H9 (cell line): ENCODE results near the gene CCDC86. TPM values are rescaled to one million over a fixed set of nuclear protein-coding genes. Genes with fewer than 3 reads are reported as not detected.
A peak's percentile ranks its signal among the peaks of the same experiment; 100 is the strongest.

ENCODE experiments used
- DNase-seq: peaks from one replicate; pipeline ENCODE4 v3.0.0-alpha.2; 2017
- H2AFZ ChIP-seq: one replicate; pipeline ENCODE4 v1.6.1; 2013; ENCODE audit warnings: mild to moderate bottlenecking, low read length, control low read depth, moderate library complexity
- H2AK5ac ChIP-seq: 2 replicates; pipeline ENCODE4 v1.6.1; 2013; ENCODE audit warnings: low read length, control low read depth, mixed read lengths; ENCODE audit not compliant: insufficient read length
- H2BK120ac ChIP-seq: one replicate; pipeline ENCODE4 v1.6.1; 2013; ENCODE audit warnings: low read depth, mild to moderate bottlenecking, low read length, control low read depth, inconsistent platforms; ENCODE audit not compliant: poor library complexity, severe bottlenecking
- H2BK12ac ChIP-seq: 2 replicates; pipeline ENCODE4 v1.6.1; 2013; ENCODE audit warnings: low read length, control low read depth, mixed read lengths, low read depth; ENCODE audit not compliant: insufficient read length
- H2BK15ac ChIP-seq: 2 replicates; pipeline ENCODE4 v1.6.1; 2013; ENCODE audit warnings: low read depth, low read length, control low read depth
- H2BK20ac ChIP-seq: one replicate; pipeline ENCODE4 v1.6.1; 2013; ENCODE audit warnings: low read depth, mild to moderate bottlenecking, low read length, control low read depth, inconsistent platforms; ENCODE audit not compliant: poor library complexity, severe bottlenecking
- H2BK5ac ChIP-seq: 2 replicates; pipeline ENCODE4 v1.6.1; 2013; ENCODE audit warnings: low read length, control low read depth, mixed read lengths; ENCODE audit not compliant: insufficient read length
- H3K14ac ChIP-seq: 2 replicates; pipeline ENCODE4 v1.6.1; 2013; ENCODE audit warnings: low read length, control low read depth; ENCODE audit not compliant: insufficient read depth
- H3K18ac ChIP-seq: 2 replicates; pipeline ENCODE4 v1.6.1; 2013; ENCODE audit warnings: low read depth, mild to moderate bottlenecking, mixed read lengths, low read length, control low read depth; ENCODE audit not compliant: insufficient read length
- H3K23ac ChIP-seq: 2 replicates; pipeline ENCODE4 v1.6.1; 2013; ENCODE audit warnings: low read length, control low read depth, mixed read lengths, low read depth; ENCODE audit not compliant: insufficient read length
- H3K23me2 ChIP-seq: 2 replicates; pipeline ENCODE4 v1.6.1; 2013; ENCODE audit warnings: low read depth, mild to moderate bottlenecking, mixed read lengths, low read length, control low read depth; ENCODE audit not compliant: insufficient read length, poor library complexity, severe bottlenecking
- H3K27ac ChIP-seq: 2 replicates; pipeline ENCODE4 v1.5.1; 2013; ENCODE audit warnings: low read length, control low read depth, mixed read lengths, low read depth; ENCODE audit not compliant: insufficient read length
- H3K27me3 ChIP-seq: 2 replicates; pipeline ENCODE4 v1.6.1; 2013; ENCODE audit warnings: low read length, control low read depth, inconsistent platforms; ENCODE audit not compliant: insufficient read depth
- H3K4ac ChIP-seq: 2 replicates; pipeline ENCODE4 v1.6.1; 2013; ENCODE audit warnings: low read depth, mild to moderate bottlenecking, control low read depth, inconsistent platforms, low read length, moderate library complexity
- H3K4me1 ChIP-seq: 2 replicates; pipeline ENCODE4 v1.6.1; 2013; ENCODE audit warnings: low read length, control low read depth, inconsistent platforms; ENCODE audit not compliant: insufficient read depth
- H3K4me2 ChIP-seq: 2 replicates; pipeline ENCODE4 v1.6.1; 2013; ENCODE audit warnings: low read length, control low read depth, mixed read lengths; ENCODE audit not compliant: insufficient read length, insufficient read depth
- H3K56ac ChIP-seq: 2 replicates; pipeline ENCODE4 v1.6.1; 2013; ENCODE audit warnings: low read depth, mild to moderate bottlenecking, mixed read lengths, low read length, control low read depth; ENCODE audit not compliant: insufficient read length
- H3K79me1 ChIP-seq: 2 replicates; pipeline ENCODE4 v1.6.1; 2013; ENCODE audit warnings: low read depth, mild to moderate bottlenecking, moderate library complexity, low read length, control low read depth, inconsistent platforms; ENCODE audit not compliant: insufficient read depth, poor library complexity, severe bottlenecking
- H3K79me2 ChIP-seq: 2 replicates; pipeline ENCODE4 v1.6.1; 2013; ENCODE audit warnings: low read length, control low read depth, inconsistent platforms; ENCODE audit not compliant: insufficient read depth
- H3K9ac ChIP-seq: 2 replicates; pipeline ENCODE4 v1.6.1; 2013; ENCODE audit warnings: low read length, control low read depth, mixed read lengths; ENCODE audit not compliant: insufficient read length; ENCODE audit errors: extremely low read depth
- H3K9me3 ChIP-seq: one replicate; pipeline ENCODE4 v1.6.1; 2013; ENCODE audit warnings: low read depth, low read length, inconsistent platforms; ENCODE audit not compliant: control insufficient read depth
- H3T11ph ChIP-seq: one replicate; pipeline ENCODE4 v1.6.1; 2013; ENCODE audit warnings: mild to moderate bottlenecking, low read length, control low read depth, inconsistent platforms
- H4K20me1 ChIP-seq: one replicate; pipeline ENCODE4 v1.6.1; 2013; ENCODE audit not compliant: control insufficient read depth, insufficient read length, insufficient read depth
- H4K5ac ChIP-seq: 2 replicates; pipeline ENCODE4 v1.6.1; 2013; ENCODE audit warnings: low read depth, mild to moderate bottlenecking, mixed read lengths, low read length, control low read depth; ENCODE audit not compliant: insufficient read length
- H4K8ac ChIP-seq: replicated peaks from 2 replicates; pipeline ENCODE4 v1.6.1; 2013; ENCODE audit warnings: low read length, control low read depth, mixed read lengths, low read depth; ENCODE audit not compliant: insufficient read length
- H4K91ac ChIP-seq: 2 replicates; pipeline ENCODE4 v1.6.1; 2013; ENCODE audit warnings: low read depth, mild to moderate bottlenecking, moderate library complexity, mixed read lengths, low read length, control low read depth; ENCODE audit not compliant: insufficient read length
- H3K27ac Mint-ChIP-seq, 3 experiments: 2 replicates in 2 of 3; 3 replicates in 1 of 3; pipeline ENCODE4 v1.8.0; 2020 to 2021; ENCODE audit warnings: mixed read lengths in 3 of 3, mild to moderate bottlenecking in 1 of 3, moderate library complexity in 1 of 3
- H3K27me3 Mint-ChIP-seq: 2 replicates; pipeline ENCODE4 v1.8.0; 2021; ENCODE audit warnings: low read depth, mild to moderate bottlenecking, moderate library complexity, mixed read lengths
- H3K36me3 Mint-ChIP-seq, 3 experiments: 2 replicates in 2 of 3; 3 replicates in 1 of 3; pipeline ENCODE4 v1.8.0; 2020 to 2021; ENCODE audit warnings: low read depth in 3 of 3, mixed read lengths in 3 of 3; ENCODE audit not compliant: insufficient read depth in 1 of 3
- H3K4me1 Mint-ChIP-seq, 2 experiments: 2 replicates each; pipeline ENCODE4 v1.8.0; 2020; ENCODE audit warnings: mixed read lengths in 2 of 2
- H3K4me3 Mint-ChIP-seq, 2 experiments: 2 replicates in 1 of 2; 3 replicates in 1 of 2; pipeline ENCODE4 v1.8.0; 2020 to 2021; ENCODE audit warnings: mild to moderate bottlenecking in 2 of 2, mixed read lengths in 2 of 2, moderate library complexity in 1 of 2
- H3K9me3 Mint-ChIP-seq, 2 experiments: 2 replicates in 1 of 2; 3 replicates in 1 of 2; pipeline ENCODE4 v1.8.0; 2020; ENCODE audit warnings: mild to moderate bottlenecking in 2 of 2, mixed read lengths in 2 of 2, moderate library complexity in 1 of 2
- whole genome bisulfite sequencing: extraction: QIAGEN DNeasy Blood & Tissue Kit; methylation state at CpG from one replicate; pipeline ENCODE4 v1.1.7; 2013; ENCODE audit warnings: missing lambda C conversion rate, low lambda C conversion rate, mixed read lengths; ENCODE audit not compliant: insufficient read length; ENCODE audit errors: extremely low coverage; 5-methylcytosine and 5-hydroxymethylcytosine counted together
- total RNA-seq: library from RNA; stranded (reverse); gene quantifications from 2 replicates; pipeline ENCODE4 v1.2.1, GENCODE V29; 2021
- TF ChIP-seq, protein P1 (sequence below): fragments of 200-600 bp; sonication (generic); conservative IDR thresholded peaks from 3 replicates; pipeline ENCODE4 v1.8.0; 2021; ENCODE audit warnings: antibody characterized with exemption, mild to moderate bottlenecking

Gene CCDC86
- total RNA-seq, 1 experiment from 2014 or later = 82.3 TPM

DNA sequence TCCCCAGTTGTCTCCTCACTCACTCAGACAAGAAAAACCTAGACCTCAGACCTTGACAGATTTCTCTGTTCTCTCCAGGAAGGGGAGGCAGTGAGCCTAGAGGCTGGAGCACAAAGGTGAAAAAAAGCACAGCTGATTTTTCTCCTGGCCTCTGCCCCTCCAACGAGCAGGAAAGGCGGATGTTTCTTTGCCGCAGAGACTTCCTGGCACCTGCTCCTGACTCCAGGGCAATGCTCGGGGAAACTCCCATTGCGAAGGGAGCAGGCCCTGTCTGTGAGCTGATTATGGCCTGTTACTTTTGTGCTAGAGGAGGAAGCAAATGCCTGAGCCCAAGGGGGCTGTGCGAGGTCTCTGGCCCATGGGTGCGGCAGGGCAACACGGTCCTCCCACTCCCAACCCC, 31.3 kb upstream of the CCDC86 start:
- H3K9me3 Mint-ChIP-seq = peaks cover 8 to 10% of the 10 kb centered on the region in 2 experiments; a peak in 4 of 5 replicates
- Histone ChIP-seq H2BK20ac (no peak overlapping the region), H4K20me1 (no peaks in the 10 kb centered on the region), H4K8ac (no peak overlapping the region), H3K23ac (no peak overlapping the region), H2BK15ac (no peak overlapping the region), H4K5ac (no peak overlapping the region), H3T11ph (no peak overlapping the region), H2BK12ac (no peak overlapping the region), H2BK120ac (no peak overlapping the region), H3K14ac (0 out of 2 replicates have a peak overlapping the region, but pooled peaks have one; percentile 29), H3K79me2 (no peaks in the 10 kb centered on the region), H4K91ac (no peak overlapping the region), H3K9me3 (no peaks in the 10 kb centered on the region), H3K9ac (no peak overlapping the region), H2AK5ac (no peak overlapping the region), H3K4me2 (no peak overlapping the region), H3K4ac (no peak overlapping the region), H3K56ac (no peak overlapping the region), H2BK5ac (no peak overlapping the region), H3K18ac (no peak overlapping the region), H3K4me1 (no peaks in the 10 kb centered on the region), H3K79me1 (no peaks in the 10 kb centered on the region), H3K23me2 (no peaks in the 10 kb centered on the region), H3K27ac (no peak overlapping the region), H2AFZ (no peak overlapping the region), H3K27me3 (no peaks in the 10 kb centered on the region)
- no peak overlapping the region for H3K4me3 Mint-ChIP-seq
- TF ChIP-seq, protein P1, sequence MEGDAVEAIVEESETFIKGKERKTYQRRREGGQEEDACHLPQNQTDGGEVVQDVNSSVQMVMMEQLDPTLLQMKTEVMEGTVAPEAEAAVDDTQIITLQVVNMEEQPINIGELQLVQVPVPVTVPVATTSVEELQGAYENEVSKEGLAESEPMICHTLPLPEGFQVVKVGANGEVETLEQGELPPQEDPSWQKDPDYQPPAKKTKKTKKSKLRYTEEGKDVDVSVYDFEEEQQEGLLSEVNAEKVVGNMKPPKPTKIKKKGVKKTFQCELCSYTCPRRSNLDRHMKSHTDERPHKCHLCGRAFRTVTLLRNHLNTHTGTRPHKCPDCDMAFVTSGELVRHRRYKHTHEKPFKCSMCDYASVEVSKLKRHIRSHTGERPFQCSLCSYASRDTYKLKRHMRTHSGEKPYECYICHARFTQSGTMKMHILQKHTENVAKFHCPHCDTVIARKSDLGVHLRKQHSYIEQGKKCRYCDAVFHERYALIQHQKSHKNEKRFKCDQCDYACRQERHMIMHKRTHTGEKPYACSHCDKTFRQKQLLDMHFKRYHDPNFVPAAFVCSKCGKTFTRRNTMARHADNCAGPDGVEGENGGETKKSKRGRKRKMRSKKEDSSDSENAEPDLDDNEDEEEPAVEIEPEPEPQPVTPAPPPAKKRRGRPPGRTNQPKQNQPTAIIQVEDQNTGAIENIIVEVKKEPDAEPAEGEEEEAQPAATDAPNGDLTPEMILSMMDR = no peak
- WGBS = no CpG with 5 or more reads among the region's 8 CpGs
- no peak overlapping the region for H3K27ac Mint-ChIP-seq
- no peak for DNase-seq
- peaks cover 0 to 3% of the 10 kb centered on the region in 2 experiments; a peak in 2 of 4 replicates for H3K4me1 Mint-ChIP-seq
- peaks cover 0 to 7% (median 0%) of the 10 kb centered on the region in 3 experiments; a peak in 2 of 7 replicates for H3K36me3 Mint-ChIP-seq
- H3K27me3 Mint-ChIP-seq = peaks cover 18% of the 10 kb centered on the region
